HG03565 (cell line): ENCODE measurements around the gene CP.
"Not testable (repeated sequence)": the region's sequence is repeated elsewhere in the genome, so short reads cannot be mapped to it uniquely, and the experiment has no call there.

Source experiments
- ATAC-seq: cut with Tn5 transposase; IDR thresholded peaks from one replicate; pipeline ENCODE4 v1.9.1; 2021; ENCODE audit warnings: mild to moderate bottlenecking, moderate library complexity; ENCODE audit not compliant: unreplicated experiment

The CP gene

GRCh38 chr3:149221783-149222517 lies at the start of gene CP:
Gene CP (minus strand): TSS chr3:149221829. CDS start chr3:149221792, 37 bp downstream.
- no peak for ATAC-seq

GRCh38 chr3:149270180-149270579 lies 48.6 kb upstream of the CP start:
- ATAC-seq, result no peak

- no peak for ATAC-seq
Observed at GRCh38 chr3:149269687-149270086, 48.1 kb upstream of the CP start.

- ATAC-seq, result peak; percentile 62
Observed at GRCh38 chr3:149267565-149267964, 45.9 kb upstream of the CP start.

GRCh38 chr3:149266736-149267135 lies 45.1 kb upstream of the CP start:
- ATAC-seq, result no peak

GRCh38 chr3:149263856-149264255 lies 42.2 kb upstream of the CP start:
- ATAC-seq, result no peak

GRCh38 chr3:149258714-149259113 lies 37.1 kb upstream of the CP start:
- ATAC-seq, result no peak

- ATAC-seq, result no peak
Observed at GRCh38 chr3:149258298-149258697, 36.7 kb upstream of the CP start.

GRCh38 chr3:149252272-149252671 lies 30.6 kb upstream of the CP start:
- ATAC-seq, result no peak

- ATAC-seq, result no peak
Observed at GRCh38 chr3:149251186-149251585, 29.6 kb upstream of the CP start.

- ATAC-seq, result peak; percentile 46
Observed at GRCh38 chr3:149247929-149248691, 26.5 kb upstream of the CP start.

GRCh38 chr3:149247008-149247710 lies 25.5 kb upstream of the CP start:
- ATAC-seq, result no peak

- ATAC-seq, result peak; percentile 81
Observed at GRCh38 chr3:149245738-149246451, 24.3 kb upstream of the CP start.

- no peak for ATAC-seq
Observed at GRCh38 chr3:149243540-149243939, 21.9 kb upstream of the CP start.

- ATAC-seq, result no peak
Observed at GRCh38 chr3:149239357-149239936, 17.8 kb upstream of the CP start.

- ATAC-seq, result not testable (repeated sequence)
Observed at GRCh38 chr3:149238268-149238667, 16.6 kb upstream of the CP start.

GRCh38 chr3:149235599-149236424 lies 14.2 kb upstream of the CP start:
- no peak for ATAC-seq

- no peak for ATAC-seq
Observed at GRCh38 chr3:149234671-149235245, 13.1 kb upstream of the CP start.

GRCh38 chr3:149233323-149233722 lies 11.7 kb upstream of the CP start:
- no peak for ATAC-seq
